Measurements from ENCODE around the gene SEMA6D.

- TF ChIP-seq POLR2A (IDR thresholded peaks at IDR 0.05; ENCODE audit: low read depth, low read length) (no peak), POLR2AphosphoS5 (IDR thresholded peaks at IDR 0.05; ENCODE audit: low read depth, low read length) (no peak), PAX5 (IDR thresholded peaks at IDR 0.05; ENCODE audit: insufficient read depth, low read length, severe bottlenecking) (no peak), SPI1 (IDR thresholded peaks at IDR 0.05; ENCODE audit: low read depth, low read length) (no peak), TAF1 (IDR thresholded peaks at IDR 0.05; ENCODE audit: low read depth, low read length) (no peak), POU2F2 (IDR thresholded peaks at IDR 0.05; ENCODE audit: low read depth, low read length) (no peak)
These were observed 87.4 kb downstream of the SEMA6D start for GRCh38 chr15:47804733-47805132.

Data from GM12891 (cell line).